ENCODE measurements around the gene IRS2. TPM values are rescaled to one million over a fixed set of nuclear protein-coding genes. Genes with fewer than 3 reads are reported as not detected.

IRS2 gene
- total RNA-seq, 2 experiments from 2014 or later: 2.8 TPM

DNA sequence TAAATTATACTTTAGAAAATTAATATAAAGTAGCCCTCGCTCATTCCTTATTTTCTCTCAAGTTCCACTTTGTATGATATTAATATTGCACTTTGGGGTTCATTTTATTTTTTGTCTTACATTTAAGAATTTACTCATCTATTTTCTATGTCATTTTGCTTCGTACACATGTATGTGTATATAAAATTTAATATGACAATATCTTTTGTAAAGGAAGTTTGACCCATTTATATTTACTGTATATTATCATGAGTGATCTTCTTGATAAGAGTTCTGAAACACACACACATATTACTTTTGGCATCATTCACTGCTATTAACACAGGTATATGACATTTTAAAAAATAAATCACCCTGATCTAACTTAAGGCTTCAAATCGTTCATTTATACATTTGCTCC, 83.1 kb downstream of the IRS2 start:
- intact Hi-C loops (cut with micrococcal nuclease): no loop called here
- Mint-ChIP-seq H3K27me3 (peaks cover 19% of the 10 kb centered on the region), H3K4me1 (ENCODE audit: low read depth) (peaks cover 14% of the 10 kb centered on the region), H3K27ac (no peak overlapping the region), H3K4me3 (no peak overlapping the region), H3K36me3 (ENCODE audit: low read depth) (no peaks in the 10 kb centered on the region), H3K9me3 (no peaks in the 10 kb centered on the region)
- ChIA-PET POLR2A (no interaction called here), CTCF (no interaction called here)
- ATAC-seq (no peak), DNase-seq (no peak)
- TF ChIP-seq, protein P1, sequence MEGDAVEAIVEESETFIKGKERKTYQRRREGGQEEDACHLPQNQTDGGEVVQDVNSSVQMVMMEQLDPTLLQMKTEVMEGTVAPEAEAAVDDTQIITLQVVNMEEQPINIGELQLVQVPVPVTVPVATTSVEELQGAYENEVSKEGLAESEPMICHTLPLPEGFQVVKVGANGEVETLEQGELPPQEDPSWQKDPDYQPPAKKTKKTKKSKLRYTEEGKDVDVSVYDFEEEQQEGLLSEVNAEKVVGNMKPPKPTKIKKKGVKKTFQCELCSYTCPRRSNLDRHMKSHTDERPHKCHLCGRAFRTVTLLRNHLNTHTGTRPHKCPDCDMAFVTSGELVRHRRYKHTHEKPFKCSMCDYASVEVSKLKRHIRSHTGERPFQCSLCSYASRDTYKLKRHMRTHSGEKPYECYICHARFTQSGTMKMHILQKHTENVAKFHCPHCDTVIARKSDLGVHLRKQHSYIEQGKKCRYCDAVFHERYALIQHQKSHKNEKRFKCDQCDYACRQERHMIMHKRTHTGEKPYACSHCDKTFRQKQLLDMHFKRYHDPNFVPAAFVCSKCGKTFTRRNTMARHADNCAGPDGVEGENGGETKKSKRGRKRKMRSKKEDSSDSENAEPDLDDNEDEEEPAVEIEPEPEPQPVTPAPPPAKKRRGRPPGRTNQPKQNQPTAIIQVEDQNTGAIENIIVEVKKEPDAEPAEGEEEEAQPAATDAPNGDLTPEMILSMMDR (IDR thresholded peaks at IDR 0.05): no peak

All from activated CD8-positive, alpha-beta T cell treated with anti-CD3 and anti-CD28 coated beads for 36 hours (primary cell).